ENCODE measurements around the gene SCN8A. TPM values are rescaled to one million over a fixed set of nuclear protein-coding genes. Genes with fewer than 3 reads are reported as not detected.

SCN8A gene
- total and polyA plus RNA-seq, 2 experiments from 2014 or later, result 0.88 to 3.7 TPM

- Histone ChIP-seq H3K4me1 (ENCODE audit: low read depth) (no peaks in the 10 kb centered on the region), H3K27ac (no peak overlapping the region), H3K27me3 (peaks cover 10% of the 10 kb centered on the region), H3K36me3 (no peaks in the 10 kb centered on the region), H3K4me3 (peak overlapping the region; percentile 28), H3K9me3 (ENCODE audit: low read depth) (no peaks in the 10 kb centered on the region)
- TF ChIP-seq CTCF (IDR thresholded peaks at IDR 0.05; ENCODE audit: low read depth, low read length), result no peak
- no peak for DNase-seq (ENCODE audit: low read depth in 1 of 2, low spot score in 1 of 2)
Measured at GRCh38 chr12:51819736-51820525, 228.9 kb downstream of the SCN8A start.

GRCh38 chr12:51820526-51821439, 229.8 kb downstream of the SCN8A start:
- Histone ChIP-seq H3K27ac (no peak overlapping the region), H3K4me3 (peak overlapping the region; percentile 28), H3K27me3 (peaks cover 9% of the 10 kb centered on the region), H3K4me1 (ENCODE audit: low read depth) (no peaks in the 10 kb centered on the region), H3K36me3 (no peaks in the 10 kb centered on the region), H3K9me3 (ENCODE audit: low read depth) (no peaks in the 10 kb centered on the region)
- peak; percentile 72 to 77 for DNase-seq (ENCODE audit: low read depth in 1 of 2, low spot score in 1 of 2)
- TF ChIP-seq CTCF (IDR thresholded peaks at IDR 0.05; ENCODE audit: low read depth, low read length), result peak; percentile 25

GRCh38 chr12:51821440-51822260, 230.6 kb downstream of the SCN8A start:
- no peaks in the 10 kb centered on the region for H3K9me3 ChIP-seq (ENCODE audit: low read depth)
- TF ChIP-seq CTCF (IDR thresholded peaks at IDR 0.05; ENCODE audit: low read depth, low read length), result no peak
- H3K27ac ChIP-seq, result no peak overlapping the region
- no peaks in the 10 kb centered on the region for H3K4me1 ChIP-seq (ENCODE audit: low read depth)
- H3K36me3 ChIP-seq, result no peaks in the 10 kb centered on the region
- DNase-seq (ENCODE audit: low read depth in 1 of 2, low spot score in 1 of 2), result no peak
- peaks cover 9% of the 10 kb centered on the region for H3K27me3 ChIP-seq
- H3K4me3 ChIP-seq, result peak overlapping the region; percentile 28

GRCh38 chr12:51822261-51822616, 231.2 kb downstream of the SCN8A start:
- no peak for TF ChIP-seq CTCF (IDR thresholded peaks at IDR 0.05; ENCODE audit: low read depth, low read length)
- Histone ChIP-seq H3K4me3 (no peak overlapping the region), H3K9me3 (ENCODE audit: low read depth) (no peaks in the 10 kb centered on the region), H3K27ac (no peak overlapping the region), H3K4me1 (ENCODE audit: low read depth) (no peaks in the 10 kb centered on the region), H3K36me3 (no peaks in the 10 kb centered on the region), H3K27me3 (peaks cover 9% of the 10 kb centered on the region)
- no peak for DNase-seq (ENCODE audit: low read depth in 1 of 2, low spot score in 1 of 2)

GRCh38 chr12:51822956-51823355, 231.9 kb downstream of the SCN8A start:
- H3K27ac ChIP-seq, result no peak overlapping the region
- peaks cover 9% of the 10 kb centered on the region for H3K27me3 ChIP-seq
- H3K4me1 ChIP-seq (ENCODE audit: low read depth), result no peaks in the 10 kb centered on the region
- H3K4me3 ChIP-seq, result no peak overlapping the region
- TF ChIP-seq CTCF (IDR thresholded peaks at IDR 0.05; ENCODE audit: low read depth, low read length), result no peak
- no peaks in the 10 kb centered on the region for H3K36me3 ChIP-seq
- DNase-seq (ENCODE audit: low read depth in 1 of 2, low spot score in 1 of 2), result no peak
- H3K9me3 ChIP-seq (ENCODE audit: low read depth), result no peaks in the 10 kb centered on the region

Measured in cardiac muscle cell (in vitro differentiated cells and primary cell).